ENCODE data around the gene TTC7B.

GRCh38 chr14:90669731-90670130 lies 146.5 kb downstream of the TTC7B start:
- TF ChIP-seq EZH2 (IDR thresholded peaks at IDR 0.05; ENCODE audit: borderline replicate concordance, control insufficient read depth, low read depth, low read length) = no peak
- TF ChIP-seq CHD4 (IDR thresholded peaks at IDR 0.05) = no peak
- TF ChIP-seq USF1 (IDR thresholded peaks at IDR 0.05; ENCODE audit: borderline replicate concordance, extremely low read length, insufficient read depth, low read depth, low read length) = no peak
- TF ChIP-seq CTCF (IDR thresholded peaks at IDR 0.05 in 2 of 3, conservative IDR thresholded peaks at IDR 0.05 in 1 of 3; ENCODE audit: control insufficient read depth in 2 of 3, extremely low read depth in 1 of 3, insufficient read depth in 1 of 3, low read depth in 3 of 3, low read length in 3 of 3) = no peak
- TF ChIP-seq CUX1 (IDR thresholded peaks at IDR 0.05; ENCODE audit: insufficient replicate concordance, low read depth, low read length) = no peak
- TF ChIP-seq NR2C2 (IDR thresholded peaks at IDR 0.05; ENCODE audit: borderline replicate concordance, control insufficient read depth, insufficient read length, low read depth) = no peak
- TF ChIP-seq CREB1 (IDR thresholded peaks at IDR 0.05; ENCODE audit: low read depth) = no peak
- no peak for TF ChIP-seq CBX5 (IDR thresholded peaks at IDR 0.05; ENCODE audit: low read depth)
- TF ChIP-seq EGR1 (IDR thresholded peaks at IDR 0.05; ENCODE audit: borderline replicate concordance in 1 of 2, low read depth in 2 of 2, low read length in 2 of 2) = no peak
- TF ChIP-seq MXI1 (IDR thresholded peaks at IDR 0.05; ENCODE audit: low read depth, low read length) = no peak
- no peak for TF ChIP-seq ZSCAN29 (IDR thresholded peaks at IDR 0.05)
- no peak for TF ChIP-seq TARDBP (IDR thresholded peaks at IDR 0.05; ENCODE audit: borderline replicate concordance)
